T-helper 1 cell treated with Interleukin-12 subunit alpha and Interleukin-12 subunit beta and Interleukin-4 antibody, amounts not matched to agents 30 μg/mL and 1 μg/mL, for 36 hours (primary cell): ENCODE measurements around the gene PEX14.

Experiments
- H3K27ac Mint-ChIP-seq: one replicate; pipeline ENCODE4 v1.8.0; 2021; ENCODE audit warnings: mild to moderate bottlenecking, mixed read lengths
- H3K27me3 Mint-ChIP-seq: one replicate; pipeline ENCODE4 v1.8.0; 2021; ENCODE audit warnings: low read depth, mixed read lengths
- H3K36me3 Mint-ChIP-seq: one replicate; pipeline ENCODE4 v1.8.0; 2021; ENCODE audit warnings: low read depth, mixed read lengths
- H3K4me1 Mint-ChIP-seq: one replicate; pipeline ENCODE4 v1.8.0; 2021; ENCODE audit warnings: low read depth, mixed read lengths
- H3K4me3 Mint-ChIP-seq: one replicate; pipeline ENCODE4 v1.8.0; 2021; ENCODE audit warnings: mild to moderate bottlenecking, moderate library complexity, mixed read lengths
- H3K9me3 Mint-ChIP-seq: one replicate; pipeline ENCODE4 v1.8.0; 2021; ENCODE audit warnings: mixed read lengths

PEX14 gene

GRCh38 chr1:10665930-10666850, 191.4 kb downstream of the PEX14 start:
- no peaks in the 10 kb centered on the region for H3K36me3 Mint-ChIP-seq
- no peak overlapping the region for H3K27ac Mint-ChIP-seq
- no peak overlapping the region for H3K4me3 Mint-ChIP-seq
- no peaks in the 10 kb centered on the region for H3K27me3 Mint-ChIP-seq
- no peaks in the 10 kb centered on the region for H3K4me1 Mint-ChIP-seq
- H3K9me3 Mint-ChIP-seq: no peaks in the 10 kb centered on the region

GRCh38 chr1:10667861-10668761, 193.4 kb downstream of the PEX14 start:
- Mint-ChIP-seq H3K4me3 (no peak overlapping the region), H3K9me3 (no peaks in the 10 kb centered on the region), H3K36me3 (no peaks in the 10 kb centered on the region), H3K27ac (no peak overlapping the region), H3K27me3 (no peaks in the 10 kb centered on the region), H3K4me1 (no peaks in the 10 kb centered on the region)

- H3K4me1 Mint-ChIP-seq: no peaks in the 10 kb centered on the region
- H3K9me3 Mint-ChIP-seq: no peaks in the 10 kb centered on the region
- no peaks in the 10 kb centered on the region for H3K36me3 Mint-ChIP-seq
- H3K27ac Mint-ChIP-seq: no peak overlapping the region
- no peaks in the 10 kb centered on the region for H3K27me3 Mint-ChIP-seq
- no peak overlapping the region for H3K4me3 Mint-ChIP-seq
These were observed 194.8 kb downstream of the PEX14 start for GRCh38 chr1:10669570-10669969.

- no peak overlapping the region for H3K4me3 Mint-ChIP-seq
- no peaks in the 10 kb centered on the region for H3K9me3 Mint-ChIP-seq
- H3K36me3 Mint-ChIP-seq: no peaks in the 10 kb centered on the region
- no peaks in the 10 kb centered on the region for H3K4me1 Mint-ChIP-seq
- H3K27ac Mint-ChIP-seq: no peak overlapping the region
- H3K27me3 Mint-ChIP-seq: no peaks in the 10 kb centered on the region
These were observed 195.4 kb downstream of the PEX14 start for GRCh38 chr1:10670190-10670589.

GRCh38 chr1:10671090-10671489, 196.3 kb downstream of the PEX14 start:
- Mint-ChIP-seq H3K27ac (no peak overlapping the region), H3K4me3 (no peak overlapping the region), H3K9me3 (no peaks in the 10 kb centered on the region), H3K27me3 (no peaks in the 10 kb centered on the region), H3K36me3 (no peaks in the 10 kb centered on the region), H3K4me1 (no peaks in the 10 kb centered on the region)

- H3K4me3 Mint-ChIP-seq: no peak overlapping the region
- H3K27me3 Mint-ChIP-seq: no peaks in the 10 kb centered on the region
- no peaks in the 10 kb centered on the region for H3K36me3 Mint-ChIP-seq
- H3K9me3 Mint-ChIP-seq: no peaks in the 10 kb centered on the region
- H3K27ac Mint-ChIP-seq: no peak overlapping the region
- no peaks in the 10 kb centered on the region for H3K4me1 Mint-ChIP-seq
These were observed 197.0 kb downstream of the PEX14 start for GRCh38 chr1:10671622-10672342.

- Mint-ChIP-seq H3K9me3 (no peaks in the 10 kb centered on the region), H3K36me3 (no peaks in the 10 kb centered on the region), H3K4me1 (no peaks in the 10 kb centered on the region)
These were observed 197.7 kb downstream of the PEX14 start for GRCh38 chr1:10672343-10673050.

GRCh38 chr1:10673109-10673711, 198.5 kb downstream of the PEX14 start:
- Mint-ChIP-seq H3K27me3 (no peaks in the 10 kb centered on the region), H3K27ac (no peak overlapping the region), H3K4me1 (no peaks in the 10 kb centered on the region), H3K36me3 (no peaks in the 10 kb centered on the region), H3K4me3 (no peak overlapping the region), H3K9me3 (no peaks in the 10 kb centered on the region)

More at GRCh38 chr1:10672343-10673050, 197.7 kb downstream of the PEX14 start:
- Mint-ChIP-seq H3K4me3 (no peak overlapping the region), H3K27ac (no peak overlapping the region), H3K27me3 (no peaks in the 10 kb centered on the region)

GRCh38 chr1:10674222-10674621, 199.5 kb downstream of the PEX14 start:
- no peak overlapping the region for H3K4me3 Mint-ChIP-seq
- no peaks in the 10 kb centered on the region for H3K4me1 Mint-ChIP-seq

GRCh38 chr1:10674700-10675609, 200.2 kb downstream of the PEX14 start:
- Mint-ChIP-seq H3K36me3 (no peaks in the 10 kb centered on the region), H3K4me1 (no peaks in the 10 kb centered on the region), H3K4me3 (no peak overlapping the region), H3K27ac (no peak overlapping the region), H3K9me3 (no peaks in the 10 kb centered on the region), H3K27me3 (no peaks in the 10 kb centered on the region)

More at GRCh38 chr1:10674222-10674621, 199.5 kb downstream of the PEX14 start:
- Mint-ChIP-seq H3K9me3 (no peaks in the 10 kb centered on the region), H3K36me3 (no peaks in the 10 kb centered on the region), H3K27me3 (no peaks in the 10 kb centered on the region), H3K27ac (no peak overlapping the region)

- Mint-ChIP-seq H3K27ac (no peak overlapping the region), H3K36me3 (no peaks in the 10 kb centered on the region), H3K4me3 (no peak overlapping the region), H3K27me3 (no peaks in the 10 kb centered on the region), H3K4me1 (no peaks in the 10 kb centered on the region), H3K9me3 (no peaks in the 10 kb centered on the region)
These were observed 201.1 kb downstream of the PEX14 start for GRCh38 chr1:10675813-10676212.

- no peaks in the 10 kb centered on the region for H3K27me3 Mint-ChIP-seq
- no peak overlapping the region for H3K4me3 Mint-ChIP-seq
These were observed 202.2 kb downstream of the PEX14 start for GRCh38 chr1:10676963-10677362.

More at GRCh38 chr1:10676963-10677362, 202.2 kb downstream of the PEX14 start:
- no peaks in the 10 kb centered on the region for H3K36me3 Mint-ChIP-seq
- H3K4me1 Mint-ChIP-seq: no peaks in the 10 kb centered on the region
- H3K9me3 Mint-ChIP-seq: no peaks in the 10 kb centered on the region
- H3K27ac Mint-ChIP-seq: no peak overlapping the region
